PC-9 (cell line): Measurements from ENCODE around the gene GPX4. TPM values are rescaled to one million over a fixed set of nuclear protein-coding genes. Genes with fewer than 3 reads are reported as not detected.
A peak's percentile ranks its signal among the peaks of the same experiment; 100 is the strongest.

Experiments used
- BruUV-seq: library from RNA; stranded (reverse); fragments of 400-500 nt; replicated peaks from 2 replicates; lab custom pipeline; 2021; lab: Mats Ljungman, UMichigan
- CTCF ChIA-PET: fragments of 300-600 bp; sonication (Branson Sonifier 250); formaldehyde crosslinking; loops from one replicate; lab custom pipeline; 2022; ENCODE audit warnings: antibody characterized with exemption; lab: Charles Lee
- POLR2A ChIA-PET: fragments of 300-600 bp; sonication (Branson Sonifier 250); formaldehyde crosslinking; loops from one replicate; lab custom pipeline; 2022; ENCODE audit warnings: antibody characterized with exemption; ENCODE audit not compliant: unreplicated experiment; lab: Charles Lee
- DNase-seq, 2 experiments: peaks; one replicate each; pipeline versions ENCODE4 v3.0.0 to v3.0.0-alpha.2; 2015 to 2022; ENCODE audit warnings: mixed read lengths in 1 of 2
- H2AFZ ChIP-seq: fragments of 200-600 bp; sonication (generic); 2 replicates; pipeline ENCODE4 v1.8.1; 2017; ENCODE audit warnings: antibody characterized with exemption
- H3F3A ChIP-seq: fragments of 200-600 bp; sonication (generic); 2 replicates; pipeline ENCODE4 v1.8.1; 2017; ENCODE audit warnings: antibody characterized with exemption, mild to moderate bottlenecking, low read depth; ENCODE audit not compliant: insufficient read depth
- H3K27ac ChIP-seq: fragments of 200-600 bp; sonication (generic); 2 replicates; pipeline ENCODE4 v1.6.1; 2016; ENCODE audit warnings: mixed run types
- H3K27me3 ChIP-seq: fragments of 200-600 bp; sonication (generic); 2 replicates; pipeline ENCODE4 v1.6.1; 2016; ENCODE audit warnings: low read depth, mixed run types; ENCODE audit not compliant: insufficient read depth
- H3K36me3 ChIP-seq: fragments of 200-600 bp; sonication (generic); 2 replicates; pipeline ENCODE4 v1.6.1; 2016; ENCODE audit warnings: low read depth, mixed run types
- H3K4me1 ChIP-seq: fragments of 200-600 bp; sonication (generic); replicated peaks from 2 replicates; pipeline ENCODE4 v1.6.1; 2016; ENCODE audit warnings: mixed run types; ENCODE audit not compliant: insufficient read depth
- H3K4me2 ChIP-seq: fragments of 200-600 bp; sonication (generic); 2 replicates; pipeline ENCODE4 v1.6.1; 2017; ENCODE audit warnings: mixed run types
- H3K4me3 ChIP-seq: fragments of 200-600 bp; sonication (generic); 2 replicates; pipeline ENCODE4 v1.6.1; 2016; ENCODE audit warnings: mixed run types
- H3K79me2 ChIP-seq: fragments of 200-600 bp; sonication (generic); 2 replicates; pipeline ENCODE4 v1.6.1; 2017; ENCODE audit warnings: low read depth, mixed run types
- H3K9me2 ChIP-seq: fragments of 200-600 bp; sonication (generic); 2 replicates; pipeline ENCODE4 v1.8.1; 2017; ENCODE audit warnings: mild to moderate bottlenecking; ENCODE audit not compliant: insufficient read depth
- H3K9me3 ChIP-seq: fragments of 200-600 bp; sonication (generic); 2 replicates; pipeline ENCODE4 v1.8.1; 2016; ENCODE audit warnings: low read depth; ENCODE audit not compliant: insufficient read depth
- H4K20me1 ChIP-seq: fragments of 200-600 bp; sonication (generic); 2 replicates; pipeline ENCODE4 v1.8.1; 2017; ENCODE audit not compliant: insufficient read depth
- EZH2 ChIP-seq: fragments of 200-600 bp; sonication (generic); IDR thresholded peaks from 2 replicates; pipeline ENCODE4 v1.8.0; 2017; ENCODE audit warnings: antibody characterized with exemption, low read depth
- intact Hi-C: fragments of 100-400 bp; cut with micrococcal nuclease; formaldehyde crosslinking; loops from one replicate; pipeline ENCODE4 v1.10.0; 2022; ENCODE audit not compliant: unreplicated experiment
- total RNA-seq: library from RNA; stranded (reverse); gene quantifications from 2 replicates; pipeline ENCODE4 v1.2.3, GENCODE V29; 2021
- TF ChIP-seq, protein P1 (sequence below): fragments of 200-600 bp; sonication (generic); conservative IDR thresholded peaks from 2 replicates; pipeline ENCODE4 v1.6.1; 2017; ENCODE audit warnings: mixed run types, antibody characterized with exemption, mild to moderate bottlenecking, moderate library complexity

The GPX4 gene
- total RNA-seq, 1 experiment from 2014 or later = 465 TPM

DNA sequence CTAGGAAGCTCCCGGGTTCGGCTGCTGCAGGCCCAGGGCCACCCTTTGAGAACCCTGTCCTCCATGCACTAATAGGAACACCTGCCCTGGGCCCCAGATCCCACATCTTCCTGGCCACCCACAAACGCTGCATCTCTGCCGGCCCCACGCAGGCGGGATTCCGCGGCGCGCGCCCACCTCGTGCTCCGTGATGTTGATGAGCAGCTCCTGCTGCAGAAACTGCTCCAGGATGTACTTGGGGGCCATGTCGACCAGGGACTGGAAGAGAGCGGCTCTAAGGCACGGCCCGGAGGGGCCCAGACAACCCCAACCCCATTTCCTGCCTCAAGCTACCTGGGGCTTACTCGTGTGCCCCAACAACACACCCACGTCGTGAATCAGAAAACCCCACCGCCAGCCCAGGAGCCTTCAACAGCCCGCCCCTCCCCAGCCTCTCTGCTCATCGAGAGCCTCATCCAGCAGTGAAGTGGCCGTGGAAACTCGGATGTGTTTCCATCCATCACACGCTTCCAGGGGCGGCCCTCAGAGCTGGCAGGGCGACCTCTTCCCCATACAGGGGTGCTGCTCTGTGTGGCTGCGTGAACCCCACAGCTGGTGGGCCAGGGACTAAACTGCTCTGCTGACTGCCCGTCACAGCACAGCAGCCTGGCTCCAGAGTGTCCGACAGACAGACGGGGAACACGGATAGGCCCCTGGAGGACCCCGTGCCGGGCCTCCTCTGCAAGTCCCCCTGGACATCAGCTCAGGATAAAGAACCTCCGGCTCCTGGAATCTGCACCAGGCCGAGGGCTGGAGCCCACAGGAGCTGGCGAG is 12.9 kb upstream of the GPX4 start:
- H3K4me1 ChIP-seq = peaks cover 5% of the 10 kb centered on the region; the same call in 1 of the 2 replicates
- ChIA-PET CTCF (no interaction called here), POLR2A (no interaction called here)
- H3F3A ChIP-seq = no peaks in the 10 kb centered on the region; the same call in 1 of the 2 replicates
- H4K20me1 ChIP-seq = peaks cover 20% of the 10 kb centered on the region
- no peaks in the 10 kb centered on the region for H3K9me3 ChIP-seq
- no peak overlapping the region for H3K27ac ChIP-seq
- no peak for DNase-seq
- H3K27me3 ChIP-seq = no peaks in the 10 kb centered on the region
- BruUV-seq = no TSS peak
- H3K79me2 ChIP-seq = peaks cover 32% of the 10 kb centered on the region
- H2AFZ ChIP-seq = no peak overlapping the region
- intact Hi-C loops = no loop called here
- no peaks in the 10 kb centered on the region for H3K9me2 ChIP-seq
- no peak overlapping the region for H3K4me2 ChIP-seq
- no peak overlapping the region for H3K4me3 ChIP-seq
- peaks cover 3% of the 10 kb centered on the region; the same call in 1 of the 2 replicates for H3K36me3 ChIP-seq
- TF ChIP-seq, protein P1, sequence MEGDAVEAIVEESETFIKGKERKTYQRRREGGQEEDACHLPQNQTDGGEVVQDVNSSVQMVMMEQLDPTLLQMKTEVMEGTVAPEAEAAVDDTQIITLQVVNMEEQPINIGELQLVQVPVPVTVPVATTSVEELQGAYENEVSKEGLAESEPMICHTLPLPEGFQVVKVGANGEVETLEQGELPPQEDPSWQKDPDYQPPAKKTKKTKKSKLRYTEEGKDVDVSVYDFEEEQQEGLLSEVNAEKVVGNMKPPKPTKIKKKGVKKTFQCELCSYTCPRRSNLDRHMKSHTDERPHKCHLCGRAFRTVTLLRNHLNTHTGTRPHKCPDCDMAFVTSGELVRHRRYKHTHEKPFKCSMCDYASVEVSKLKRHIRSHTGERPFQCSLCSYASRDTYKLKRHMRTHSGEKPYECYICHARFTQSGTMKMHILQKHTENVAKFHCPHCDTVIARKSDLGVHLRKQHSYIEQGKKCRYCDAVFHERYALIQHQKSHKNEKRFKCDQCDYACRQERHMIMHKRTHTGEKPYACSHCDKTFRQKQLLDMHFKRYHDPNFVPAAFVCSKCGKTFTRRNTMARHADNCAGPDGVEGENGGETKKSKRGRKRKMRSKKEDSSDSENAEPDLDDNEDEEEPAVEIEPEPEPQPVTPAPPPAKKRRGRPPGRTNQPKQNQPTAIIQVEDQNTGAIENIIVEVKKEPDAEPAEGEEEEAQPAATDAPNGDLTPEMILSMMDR = no peak
- no peak for TF ChIP-seq EZH2

DNA sequence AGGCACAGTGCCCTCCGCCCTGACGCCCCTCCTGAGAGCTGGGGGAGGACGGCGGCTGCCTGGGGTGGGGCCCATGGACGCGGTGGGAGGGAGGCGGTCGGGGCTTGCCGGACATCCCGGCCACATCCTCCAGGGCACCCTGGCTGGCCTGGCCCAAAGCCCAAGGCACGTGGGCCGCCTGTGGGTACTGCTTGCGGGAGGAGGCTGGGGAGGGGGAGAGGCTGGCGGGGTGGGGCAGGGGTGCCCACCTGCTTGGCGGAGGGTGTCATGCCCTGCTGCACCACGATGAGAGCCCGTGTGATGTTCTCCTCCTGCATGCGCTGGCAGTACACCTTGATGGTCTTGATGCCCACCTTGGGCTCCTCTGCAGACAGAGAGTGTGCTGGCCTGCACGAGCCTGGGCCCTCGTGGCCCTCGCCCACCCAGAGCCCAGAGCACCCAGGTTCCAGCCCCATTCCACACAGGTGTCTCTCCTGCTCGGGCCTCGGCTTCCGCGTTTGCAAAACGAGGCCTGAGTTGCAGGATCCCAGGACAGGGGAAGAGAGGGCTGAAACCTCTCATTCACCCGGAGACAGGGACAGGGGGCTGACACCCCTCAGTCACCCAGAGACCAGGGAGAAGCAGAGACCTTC is 12.1 kb upstream of the GPX4 start:
- H3K27me3 ChIP-seq = no peaks in the 10 kb centered on the region
- peaks cover 20% of the 10 kb centered on the region for H4K20me1 ChIP-seq
- no peak overlapping the region for H3K4me2 ChIP-seq
- no peak overlapping the region for H3K27ac ChIP-seq
- no peak overlapping the region for H3K4me3 ChIP-seq
- H3K36me3 ChIP-seq = peaks cover 3% of the 10 kb centered on the region; the same call in 1 of the 2 replicates
- no peaks in the 10 kb centered on the region for H3K9me2 ChIP-seq
- BruUV-seq = no TSS peak
- H3K4me1 ChIP-seq = peaks cover 5% of the 10 kb centered on the region; the same call in 1 of the 2 replicates
- no peak for TF ChIP-seq EZH2
- intact Hi-C loops = no loop called here
- DNase-seq = no peak
- ChIA-PET POLR2A (no interaction called here), CTCF (no interaction called here)
- H3F3A ChIP-seq = no peaks in the 10 kb centered on the region; the same call in 1 of the 2 replicates
- H2AFZ ChIP-seq = no peak overlapping the region
- H3K9me3 ChIP-seq = no peaks in the 10 kb centered on the region
- H3K79me2 ChIP-seq = peaks cover 32% of the 10 kb centered on the region

DNA sequence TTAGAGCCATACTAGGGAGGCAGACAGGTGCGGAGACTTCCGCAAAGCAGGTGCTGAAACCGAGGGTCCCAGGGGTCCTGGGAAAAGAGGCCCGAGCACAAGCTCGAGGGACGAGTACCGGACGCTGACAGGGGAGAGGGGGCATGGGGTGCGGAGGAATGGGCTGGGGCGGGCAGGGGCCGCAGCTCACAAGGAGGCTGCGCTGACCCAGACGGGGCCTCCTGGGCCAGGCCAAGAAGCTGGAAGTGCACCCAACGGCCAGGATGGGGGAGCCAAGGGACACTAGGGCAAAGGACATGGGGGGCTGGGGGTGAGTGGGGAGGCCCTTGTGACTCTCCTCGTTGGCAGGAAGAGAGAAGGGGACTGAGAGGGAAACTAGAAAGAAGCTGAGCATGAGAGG is 10.5 kb upstream of the GPX4 start:
- H3K9me2 ChIP-seq = no peaks in the 10 kb centered on the region
- TF ChIP-seq, protein P1 = no peak
- no peak for TF ChIP-seq EZH2
- no peak overlapping the region for H3K4me3 ChIP-seq
- H3K79me2 ChIP-seq = peaks cover 32% of the 10 kb centered on the region
- H3K4me2 ChIP-seq = peak overlapping the region; percentile 97
- CTCF ChIA-PET = no interaction called here
- no TSS peak for BruUV-seq
- no peak overlapping the region for H3K27ac ChIP-seq
- intact Hi-C loops = no loop called here
- no peak overlapping the region for H2AFZ ChIP-seq
- POLR2A ChIA-PET = no interaction called here
- H4K20me1 ChIP-seq = peaks cover 20% of the 10 kb centered on the region
- no peak for DNase-seq
- H3F3A ChIP-seq = peaks cover 13% of the 10 kb centered on the region
- H3K36me3 ChIP-seq = peaks cover 3% of the 10 kb centered on the region; the same call in 1 of the 2 replicates
- peaks cover 16% of the 10 kb centered on the region for H3K4me1 ChIP-seq
- no peaks in the 10 kb centered on the region for H3K27me3 ChIP-seq
- H3K9me3 ChIP-seq = no peaks in the 10 kb centered on the region
